ENCODE measurements around the gene FAM237A.

DNA sequence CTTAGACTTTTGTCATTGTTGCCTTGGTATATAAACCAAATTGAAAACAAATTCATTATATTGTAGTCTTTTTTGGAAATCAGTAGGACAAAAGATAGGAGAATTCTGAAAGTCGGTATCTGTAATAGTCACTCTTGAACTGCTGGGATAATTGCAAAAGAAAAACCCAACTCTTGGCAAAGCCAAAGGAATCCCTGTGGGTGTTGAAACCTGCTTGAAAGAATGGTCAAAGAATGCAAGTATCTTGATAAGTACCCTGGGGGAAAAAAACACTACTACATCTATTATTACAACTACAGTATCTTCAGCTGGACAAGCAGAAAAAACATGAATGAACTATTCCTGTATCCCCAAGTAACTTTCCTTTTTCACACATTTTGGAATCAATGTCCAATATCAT, 7.3 kb upstream of the FAM237A start:
- TF ChIP-seq GABPA (IDR thresholded peaks at IDR 0.05 in 1 of 2, conservative IDR thresholded peaks at IDR 0.05 in 1 of 2) (no peak), YY1 (IDR thresholded peaks at IDR 0.05) (no peak)

Data from liver (tissue), 2 donors.